ENCODE results near the gene TCHHL1. TPM values are rescaled to one million over a fixed set of nuclear protein-coding genes. Genes with fewer than 3 reads are reported as not detected.

Gene TCHHL1
- total RNA-seq, 2 donors from 2014 or later = not detected

DNA sequence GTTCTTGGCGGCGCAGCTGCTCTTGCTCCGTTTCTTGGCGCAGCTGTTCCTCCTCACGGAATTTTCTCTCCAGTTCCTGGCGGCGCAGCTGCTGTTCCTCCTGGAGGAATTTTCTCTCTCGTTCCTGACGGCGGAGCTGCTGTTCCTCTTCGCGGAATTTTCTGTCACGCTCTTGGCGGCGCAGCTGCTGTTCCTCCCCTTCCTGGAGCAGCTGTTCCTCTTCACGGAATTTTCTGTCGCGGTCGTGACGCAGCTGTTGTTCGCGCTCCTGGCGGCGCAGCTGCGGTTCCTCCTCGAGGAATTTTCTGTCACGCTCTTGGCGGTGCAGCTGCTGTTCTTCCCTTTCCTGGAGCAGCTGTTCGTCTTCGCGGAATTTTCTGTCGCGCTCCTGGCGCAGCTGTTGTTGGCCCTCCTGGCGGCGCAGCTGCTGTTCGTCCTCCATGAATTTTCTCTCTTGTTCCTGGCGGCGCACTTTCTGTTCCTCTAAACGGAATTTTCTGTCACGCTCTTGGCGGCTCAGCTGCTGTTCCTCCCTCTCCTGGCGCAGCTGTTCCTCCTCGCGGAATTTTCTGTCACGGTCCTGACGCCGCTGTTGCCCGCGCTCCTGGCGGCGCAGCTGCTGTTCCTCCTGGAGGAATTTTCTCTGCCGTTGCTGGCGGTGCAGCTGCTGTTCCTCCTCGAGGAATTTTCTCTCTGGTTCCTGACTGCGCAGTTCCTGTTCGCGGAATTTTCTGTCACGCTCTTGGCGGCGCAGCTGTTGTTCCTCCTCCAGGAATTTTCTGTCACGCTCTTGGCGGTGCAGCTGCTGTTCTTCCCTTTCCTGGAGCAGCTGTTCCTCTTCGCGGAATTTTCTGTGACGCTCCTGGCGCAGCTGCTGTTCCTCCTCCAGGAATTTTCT, 19.4 kb upstream of the TCHHL1 start:
- peak overlapping the region in 1 of 2 donors; percentile 28 for H3K4me3 ChIP-seq

DNA sequence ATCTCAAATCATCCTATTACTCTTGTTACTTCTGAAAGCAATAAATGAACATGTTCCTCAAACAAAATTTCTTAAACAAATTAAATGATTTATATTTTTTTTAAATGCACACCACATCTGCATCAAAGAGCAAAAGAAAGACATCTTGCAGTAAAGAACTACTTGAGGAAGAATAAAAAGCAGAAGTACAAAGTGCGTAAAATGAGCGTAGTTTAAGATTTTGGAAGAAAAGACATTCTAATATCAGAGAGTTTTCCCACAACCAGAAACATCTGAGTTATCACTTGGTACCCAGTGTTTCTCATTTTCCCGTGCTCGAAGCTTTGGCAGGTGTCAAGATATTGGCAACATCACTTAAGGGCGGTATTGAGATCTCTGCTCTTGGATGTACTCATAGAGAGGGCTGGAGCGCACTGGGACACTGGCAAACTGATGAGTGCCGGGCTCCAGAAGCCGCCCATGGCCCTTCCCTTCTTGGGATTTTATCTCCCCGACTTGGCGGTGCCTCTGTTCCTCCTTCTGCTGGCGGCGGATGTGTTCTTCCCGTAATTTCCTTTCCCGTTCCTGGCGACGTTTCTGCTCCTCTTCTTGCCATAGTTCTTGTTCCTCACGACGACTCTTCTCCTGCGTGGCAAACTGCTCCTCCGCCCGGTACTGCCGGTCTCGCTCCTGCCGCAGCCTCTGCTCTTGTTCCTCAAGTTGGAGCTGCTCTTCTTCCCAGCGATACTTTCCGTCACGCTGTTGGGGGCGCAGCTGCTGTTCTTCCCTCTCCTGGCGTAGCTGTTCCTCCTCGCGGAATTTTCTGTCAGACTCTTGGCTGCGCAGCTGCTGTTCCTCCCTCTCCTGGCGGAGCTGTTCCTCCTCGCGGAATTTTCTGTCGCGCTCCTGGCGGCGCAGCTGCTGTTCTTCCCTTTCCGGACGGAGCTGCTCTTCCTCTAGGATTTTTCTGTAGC, 18.4 kb upstream of the TCHHL1 start:
- Histone ChIP-seq H3K4me3 (peak overlapping the region in 1 of 2 donors; percentile 28), H3K27me3 (peaks cover 24 to 33% of the 10 kb centered on the region in 2 donors), H3K27ac (no peak overlapping the region), H3K36me3 (no peaks in the 10 kb centered on the region), H3K9me3 (peaks cover 0 to 25% of the 10 kb centered on the region in 2 donors), H3K4me1 (peaks cover 0 to 48% of the 10 kb centered on the region in 2 donors)
- TF ChIP-seq, protein P1, sequence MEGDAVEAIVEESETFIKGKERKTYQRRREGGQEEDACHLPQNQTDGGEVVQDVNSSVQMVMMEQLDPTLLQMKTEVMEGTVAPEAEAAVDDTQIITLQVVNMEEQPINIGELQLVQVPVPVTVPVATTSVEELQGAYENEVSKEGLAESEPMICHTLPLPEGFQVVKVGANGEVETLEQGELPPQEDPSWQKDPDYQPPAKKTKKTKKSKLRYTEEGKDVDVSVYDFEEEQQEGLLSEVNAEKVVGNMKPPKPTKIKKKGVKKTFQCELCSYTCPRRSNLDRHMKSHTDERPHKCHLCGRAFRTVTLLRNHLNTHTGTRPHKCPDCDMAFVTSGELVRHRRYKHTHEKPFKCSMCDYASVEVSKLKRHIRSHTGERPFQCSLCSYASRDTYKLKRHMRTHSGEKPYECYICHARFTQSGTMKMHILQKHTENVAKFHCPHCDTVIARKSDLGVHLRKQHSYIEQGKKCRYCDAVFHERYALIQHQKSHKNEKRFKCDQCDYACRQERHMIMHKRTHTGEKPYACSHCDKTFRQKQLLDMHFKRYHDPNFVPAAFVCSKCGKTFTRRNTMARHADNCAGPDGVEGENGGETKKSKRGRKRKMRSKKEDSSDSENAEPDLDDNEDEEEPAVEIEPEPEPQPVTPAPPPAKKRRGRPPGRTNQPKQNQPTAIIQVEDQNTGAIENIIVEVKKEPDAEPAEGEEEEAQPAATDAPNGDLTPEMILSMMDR (IDR thresholded peaks at IDR 0.05) = no peak
- no peak for DNase-seq (ENCODE audit: low spot score)

More for the DNA sequence above, 19.4 kb upstream of the TCHHL1 start:
- Histone ChIP-seq H3K9me3 (peaks cover 0 to 25% of the 10 kb centered on the region in 2 donors), H3K36me3 (no peaks in the 10 kb centered on the region), H3K27me3 (peaks cover 34 to 37% of the 10 kb centered on the region in 2 donors), H3K27ac (no peak overlapping the region), H3K4me1 (peaks cover 0 to 54% of the 10 kb centered on the region in 2 donors)
- no peak for DNase-seq (ENCODE audit: low spot score)
- TF ChIP-seq, protein P1 (IDR thresholded peaks at IDR 0.05) = no peak

DNA sequence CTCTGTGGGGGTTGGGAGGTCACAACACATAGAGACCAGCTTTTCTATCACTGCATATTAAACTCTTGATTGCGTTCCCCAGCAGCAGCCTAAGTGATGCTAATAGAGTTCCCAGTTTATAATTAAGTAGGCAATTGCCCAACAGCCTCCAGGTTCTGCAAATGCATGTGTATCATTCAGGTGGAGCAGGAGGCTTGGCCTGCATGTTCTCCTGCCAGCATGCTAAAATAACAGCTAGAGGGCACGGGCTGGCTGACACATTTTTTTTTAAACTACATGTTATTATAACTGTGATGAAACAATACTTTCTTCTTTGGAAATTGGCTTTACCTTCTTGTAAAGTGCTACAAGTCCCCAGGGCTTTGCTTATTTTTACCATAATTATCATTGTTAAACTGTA, 16.0 kb upstream of the TCHHL1 start:
- no peaks in the 10 kb centered on the region for H3K36me3 ChIP-seq
- peaks cover 0 to 24% of the 10 kb centered on the region in 2 donors for H3K4me1 ChIP-seq
- H3K27ac ChIP-seq = no peak overlapping the region
- H3K27me3 ChIP-seq = peaks cover 24 to 32% of the 10 kb centered on the region in 2 donors
- TF ChIP-seq, protein P1 (IDR thresholded peaks at IDR 0.05) = no peak
- no peak overlapping the region for H3K4me3 ChIP-seq
- peaks cover 0 to 25% of the 10 kb centered on the region in 2 donors for H3K9me3 ChIP-seq
- no peak for DNase-seq (ENCODE audit: low spot score)

DNA sequence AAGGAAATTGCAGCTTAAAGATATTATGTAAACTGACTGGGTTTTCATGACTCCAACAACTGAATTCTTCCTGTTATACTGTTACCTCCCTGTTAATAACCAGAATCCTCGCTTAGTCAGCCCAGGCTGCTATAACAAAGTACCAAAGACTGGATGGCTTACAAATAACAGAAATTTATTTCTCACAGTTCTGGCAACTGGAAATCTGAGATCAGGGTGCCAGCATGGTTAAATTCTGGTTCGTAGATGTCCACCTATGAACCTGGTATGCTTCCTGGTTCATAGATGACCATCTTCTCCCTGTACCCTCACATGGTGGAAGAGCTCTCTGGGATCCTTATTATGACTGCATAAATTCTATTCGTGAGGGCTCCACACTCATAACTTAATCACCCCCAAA, 8.1 kb upstream of the TCHHL1 start:
- TF ChIP-seq, protein P1 (IDR thresholded peaks at IDR 0.05) = no peak
- Histone ChIP-seq H3K4me1 (no peaks in the 10 kb centered on the region), H3K27me3 (no peaks in the 10 kb centered on the region), H3K27ac (no peak overlapping the region), H3K9me3 (peaks cover 0 to 45% of the 10 kb centered on the region in 2 donors), H3K36me3 (no peaks in the 10 kb centered on the region), H3K4me3 (no peak overlapping the region)
- DNase-seq (ENCODE audit: low spot score) = no peak

DNA sequence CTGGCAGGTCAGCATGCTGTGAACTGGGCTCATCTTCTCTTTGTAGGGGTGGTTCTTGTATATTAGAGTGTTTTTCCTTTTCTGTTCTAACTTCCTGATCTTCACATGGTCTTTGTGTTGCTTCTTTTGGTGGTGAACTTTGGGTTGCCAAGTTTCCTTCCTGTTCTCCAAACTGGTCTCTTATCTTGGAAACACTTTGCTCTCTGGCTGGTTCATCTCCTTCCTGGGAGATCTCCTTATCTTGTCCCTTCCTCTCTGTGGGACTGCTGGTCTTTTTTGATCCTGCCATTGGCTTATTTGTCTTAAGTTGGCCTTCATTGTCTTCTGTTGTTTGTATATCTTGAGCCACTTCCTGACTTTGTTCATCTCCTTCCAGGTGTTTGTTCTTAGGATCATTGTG, 2.1 kb downstream of the TCHHL1 start:
- H3K36me3 ChIP-seq = no peaks in the 10 kb centered on the region
- no peak overlapping the region for H3K27ac ChIP-seq
- peaks cover 0 to under 1% of the 10 kb centered on the region in 2 donors for H3K9me3 ChIP-seq
- no peaks in the 10 kb centered on the region for H3K4me1 ChIP-seq
- no peaks in the 10 kb centered on the region for H3K27me3 ChIP-seq
- TF ChIP-seq, protein P1 (IDR thresholded peaks at IDR 0.05) = no peak
- H3K4me3 ChIP-seq = no peak overlapping the region
- DNase-seq (ENCODE audit: low spot score) = no peak
